Measurements from ENCODE around the gene ARHGEF3. TPM values are rescaled to one million over a fixed set of nuclear protein-coding genes. Genes with fewer than 3 reads are reported as not detected.

The ARHGEF3 gene
- total RNA-seq, 1 donor from 2014 or later: 37.5 TPM

- TF ChIP-seq CTCF (IDR thresholded peaks at IDR 0.05): no peak
- intact Hi-C loops (cut with DNase I): no loop called here
- peaks cover 75% of the 10 kb centered on the region for H3K4me1 ChIP-seq
- no peaks in the 10 kb centered on the region for H3K27me3 ChIP-seq
- no peak for ATAC-seq
- no peaks in the 10 kb centered on the region for H3K9me3 ChIP-seq
- H3K36me3 ChIP-seq: no peaks in the 10 kb centered on the region
- no peak for DNase-seq
- no peak overlapping the region for H3K4me3 ChIP-seq
- peak overlapping the region; percentile 59 for H3K27ac ChIP-seq
Measured at GRCh38 chr3:56796202-56796601, 5.5 kb downstream of the ARHGEF3 start.

- H3K4me3 ChIP-seq: no peak overlapping the region
- H3K27ac ChIP-seq: peak overlapping the region; percentile 59
- H3K9me3 ChIP-seq: no peaks in the 10 kb centered on the region
- intact Hi-C loops (cut with DNase I): no loop called here
- no peak for TF ChIP-seq CTCF (IDR thresholded peaks at IDR 0.05)
- no peaks in the 10 kb centered on the region for H3K27me3 ChIP-seq
- ATAC-seq (peak; percentile 63), DNase-seq (no peak)
- H3K36me3 ChIP-seq: no peaks in the 10 kb centered on the region
- H3K4me1 ChIP-seq: peaks cover 79% of the 10 kb centered on the region
Measured at GRCh38 chr3:56795829-56796185, 5.9 kb downstream of the ARHGEF3 start.

GRCh38 chr3:56795097-56795828 lies 6.5 kb downstream of the ARHGEF3 start:
- no peak for TF ChIP-seq CTCF (IDR thresholded peaks at IDR 0.05)
- Histone ChIP-seq H3K9me3 (no peaks in the 10 kb centered on the region), H3K4me1 (peaks cover 81% of the 10 kb centered on the region), H3K27ac (peak overlapping the region; percentile 59), H3K27me3 (no peaks in the 10 kb centered on the region), H3K36me3 (no peaks in the 10 kb centered on the region), H3K4me3 (no peak overlapping the region)
- ATAC-seq: peak; percentile 64
- no peak for DNase-seq
- intact Hi-C loops (cut with DNase I): no loop called here

- ATAC-seq (no peak), DNase-seq (no peak)
- Histone ChIP-seq H3K9me3 (no peaks in the 10 kb centered on the region), H3K4me3 (no peak overlapping the region), H3K27ac (no peak overlapping the region), H3K27me3 (no peaks in the 10 kb centered on the region), H3K36me3 (no peaks in the 10 kb centered on the region), H3K4me1 (peaks cover 88% of the 10 kb centered on the region)
- no peak for TF ChIP-seq CTCF (IDR thresholded peaks at IDR 0.05)
- intact Hi-C loops (cut with DNase I): no loop called here
Measured at GRCh38 chr3:56792193-56792592, 9.6 kb downstream of the ARHGEF3 start.

GRCh38 chr3:56790016-56790821 lies 11.5 kb downstream of the ARHGEF3 start:
- H3K27me3 ChIP-seq: no peaks in the 10 kb centered on the region
- ATAC-seq: no peak
- peaks cover 86% of the 10 kb centered on the region for H3K4me1 ChIP-seq
- no peaks in the 10 kb centered on the region for H3K9me3 ChIP-seq
- no peaks in the 10 kb centered on the region for H3K36me3 ChIP-seq
- H3K4me3 ChIP-seq: no peak overlapping the region
- intact Hi-C loops (cut with DNase I): no loop called here
- no peak for DNase-seq
- peak overlapping the region; percentile 68 for H3K27ac ChIP-seq
- no peak for TF ChIP-seq CTCF (IDR thresholded peaks at IDR 0.05)

Measured in upper lobe of right lung (tissue), 1 donor.